ENCODE results near the gene PLEKHG1. TPM values are rescaled to one million over a fixed set of nuclear protein-coding genes. Genes with fewer than 3 reads are reported as not detected.

PLEKHG1 gene
- polyA plus RNA-seq, 1 donor (not counting 4 experiments of a cell fraction or from before 2014, with no cell fraction given) = 3.8 TPM

DNA sequence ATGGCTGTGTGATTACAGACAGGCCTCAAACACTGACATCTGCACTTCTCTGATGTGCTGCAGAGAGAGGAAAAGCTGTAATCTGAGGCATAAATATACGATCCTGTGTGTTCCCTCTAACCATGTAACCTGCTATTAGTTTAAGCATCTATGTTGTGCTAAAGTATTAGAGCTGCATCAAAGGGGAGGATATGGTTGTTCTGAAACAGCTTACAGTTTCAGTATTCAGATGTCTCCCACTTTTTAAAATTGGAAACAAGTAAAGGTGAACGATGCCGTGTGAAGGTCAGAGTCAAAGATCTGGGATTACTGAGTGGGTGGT lies 7.6 kb downstream of the PLEKHG1 start:
- no peaks in the 10 kb centered on the region for H4K20me1 ChIP-seq (ENCODE audit: control insufficient read depth, extremely low read depth, insufficient read depth, low read length)
- no peak overlapping the region for H3K4me3 ChIP-seq (ENCODE audit: control insufficient read depth in 2 of 3, extremely low read depth in 1 of 3, insufficient read depth in 2 of 3, low read depth in 1 of 3, low read length in 3 of 3)
- H3K27ac ChIP-seq (ENCODE audit: control insufficient read depth, insufficient read depth, low read length) = no peak overlapping the region
- no peak overlapping the region for H2AFZ ChIP-seq (ENCODE audit: control insufficient read depth, low read length)
- no peaks in the 10 kb centered on the region for H3K4me1 ChIP-seq (ENCODE audit: control insufficient read depth, extremely low read depth, insufficient read depth, low read length)
- TF ChIP-seq, protein P1, sequence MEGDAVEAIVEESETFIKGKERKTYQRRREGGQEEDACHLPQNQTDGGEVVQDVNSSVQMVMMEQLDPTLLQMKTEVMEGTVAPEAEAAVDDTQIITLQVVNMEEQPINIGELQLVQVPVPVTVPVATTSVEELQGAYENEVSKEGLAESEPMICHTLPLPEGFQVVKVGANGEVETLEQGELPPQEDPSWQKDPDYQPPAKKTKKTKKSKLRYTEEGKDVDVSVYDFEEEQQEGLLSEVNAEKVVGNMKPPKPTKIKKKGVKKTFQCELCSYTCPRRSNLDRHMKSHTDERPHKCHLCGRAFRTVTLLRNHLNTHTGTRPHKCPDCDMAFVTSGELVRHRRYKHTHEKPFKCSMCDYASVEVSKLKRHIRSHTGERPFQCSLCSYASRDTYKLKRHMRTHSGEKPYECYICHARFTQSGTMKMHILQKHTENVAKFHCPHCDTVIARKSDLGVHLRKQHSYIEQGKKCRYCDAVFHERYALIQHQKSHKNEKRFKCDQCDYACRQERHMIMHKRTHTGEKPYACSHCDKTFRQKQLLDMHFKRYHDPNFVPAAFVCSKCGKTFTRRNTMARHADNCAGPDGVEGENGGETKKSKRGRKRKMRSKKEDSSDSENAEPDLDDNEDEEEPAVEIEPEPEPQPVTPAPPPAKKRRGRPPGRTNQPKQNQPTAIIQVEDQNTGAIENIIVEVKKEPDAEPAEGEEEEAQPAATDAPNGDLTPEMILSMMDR (optimal IDR thresholded peaks at IDR 0.05 in 1 of 3, IDR thresholded peaks at IDR 0.05 in 1 of 3, conservative IDR thresholded peaks at IDR 0.05 in 1 of 3; ENCODE audit: extremely low read depth in 1 of 3, insufficient read depth in 2 of 3, low read length in 3 of 3) = no peak
- no peak for TF ChIP-seq EZH2 (IDR thresholded peaks at IDR 0.05; ENCODE audit: low read length)
- FAIRE-seq (no peak), DNase-seq (ENCODE audit: low read depth, low spot score) (no peak)
- no peaks in the 10 kb centered on the region for H3K27me3 ChIP-seq (ENCODE audit: control insufficient read depth, extremely low read depth, insufficient read depth, low read length)
- dilution Hi-C loops (cut with MboI; ENCODE audit: extremely low pct_ligation_motif_present, low sequenced_read_pairs) = no loop called here
- H3K9ac ChIP-seq (ENCODE audit: control insufficient read depth, extremely low read depth, insufficient read depth, low read length) = no peak overlapping the region
- H3K79me2 ChIP-seq (ENCODE audit: control insufficient read depth, insufficient read depth, low read length) = no peaks in the 10 kb centered on the region
- H3K9me1 ChIP-seq (ENCODE audit: control insufficient read depth, extremely low read depth, insufficient read depth, low read length) = no peaks in the 10 kb centered on the region
- H3K36me3 ChIP-seq (ENCODE audit: control insufficient read depth in 2 of 2, extremely low read depth in 1 of 2, insufficient read depth in 2 of 2, low read length in 2 of 2) = no peaks in the 10 kb centered on the region
- no peaks in the 10 kb centered on the region for H3K9me3 ChIP-seq (ENCODE audit: control insufficient read depth, low read depth, low read length)
- H3K4me2 ChIP-seq (ENCODE audit: control insufficient read depth, extremely low read depth, insufficient read depth, low read depth, low read length) = no peak overlapping the region

DNA sequence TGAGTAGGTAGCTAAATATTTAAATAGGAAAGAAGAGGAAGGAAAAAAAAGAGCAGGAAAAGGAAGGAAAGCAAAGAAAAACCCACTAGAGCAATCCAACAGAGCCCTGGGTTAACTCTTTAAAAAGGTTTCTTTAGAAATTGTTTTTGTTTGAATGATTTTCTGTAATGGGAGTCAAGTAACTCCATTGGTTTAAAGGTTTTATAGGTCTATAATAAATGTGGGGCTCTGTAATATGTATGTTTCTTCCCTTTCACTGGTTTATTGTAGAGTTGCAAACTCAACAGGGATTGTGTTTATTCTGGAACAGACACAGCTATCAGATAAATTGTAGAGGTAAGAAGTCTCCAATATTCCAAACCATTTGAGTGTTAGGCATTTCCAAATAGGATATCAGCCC lies 10.9 kb downstream of the PLEKHG1 start:
- H3K27me3 ChIP-seq (ENCODE audit: control insufficient read depth, extremely low read depth, insufficient read depth, low read length) = no peaks in the 10 kb centered on the region

More for the DNA sequence above, 10.9 kb downstream of the PLEKHG1 start:
- Histone ChIP-seq H3K79me2 (ENCODE audit: control insufficient read depth, insufficient read depth, low read length) (no peaks in the 10 kb centered on the region), H3K4me2 (ENCODE audit: control insufficient read depth, extremely low read depth, insufficient read depth, low read depth, low read length) (no peak overlapping the region), H3K9ac (ENCODE audit: control insufficient read depth, extremely low read depth, insufficient read depth, low read length) (no peak overlapping the region), H3K4me1 (ENCODE audit: control insufficient read depth, extremely low read depth, insufficient read depth, low read length) (no peaks in the 10 kb centered on the region), H4K20me1 (ENCODE audit: control insufficient read depth, extremely low read depth, insufficient read depth, low read length) (no peaks in the 10 kb centered on the region), H2AFZ (ENCODE audit: control insufficient read depth, low read length) (no peak overlapping the region), H3K9me3 (ENCODE audit: control insufficient read depth, low read depth, low read length) (no peaks in the 10 kb centered on the region), H3K27ac (ENCODE audit: control insufficient read depth, insufficient read depth, low read length) (no peak overlapping the region), H3K9me1 (ENCODE audit: control insufficient read depth, extremely low read depth, insufficient read depth, low read length) (no peaks in the 10 kb centered on the region), H3K36me3 (ENCODE audit: control insufficient read depth in 2 of 2, extremely low read depth in 1 of 2, insufficient read depth in 2 of 2, low read length in 2 of 2) (no peaks in the 10 kb centered on the region), H3K4me3 (ENCODE audit: control insufficient read depth in 2 of 3, extremely low read depth in 1 of 3, insufficient read depth in 2 of 3, low read depth in 1 of 3, low read length in 3 of 3) (no peak overlapping the region)
- DNase-seq (ENCODE audit: low read depth, low spot score) (no peak), FAIRE-seq (no peak)
- dilution Hi-C loops (cut with MboI; ENCODE audit: extremely low pct_ligation_motif_present, low sequenced_read_pairs) = no loop called here
- TF ChIP-seq, protein P1 (optimal IDR thresholded peaks at IDR 0.05 in 1 of 3, IDR thresholded peaks at IDR 0.05 in 1 of 3, conservative IDR thresholded peaks at IDR 0.05 in 1 of 3; ENCODE audit: extremely low read depth in 1 of 3, insufficient read depth in 2 of 3, low read length in 3 of 3) = no peak
- no peak for TF ChIP-seq EZH2 (IDR thresholded peaks at IDR 0.05; ENCODE audit: low read length)

Data from keratinocyte (primary cell).